H1 (cell line): ENCODE data around the gene TAF7. TPM values are rescaled to one million over a fixed set of nuclear protein-coding genes. Genes with fewer than 3 reads are reported as not detected.

Source experiments
- CTCF ChIA-PET: fragments of 300-600 bp; sonication (Branson Sonifier 250); formaldehyde crosslinking; loops from one replicate; lab custom pipeline; 2021; ENCODE audit not compliant: partially characterized antibody; lab: Charles Lee
- POLR2A ChIA-PET: fragments of 300-600 bp; sonication (Branson Sonifier 250); formaldehyde crosslinking; loops from one replicate; lab custom pipeline; 2021; ENCODE audit warnings: inconsistent platforms; ENCODE audit not compliant: partially characterized antibody; lab: Charles Lee
- DNase-seq, 2 experiments: peaks; one replicate each; pipeline versions ENCODE4 v3.0.0 to v3.0.0-alpha.2; 2010 to 2022; ENCODE audit warnings: low spot score in 2 of 2, low read depth in 1 of 2, mixed read lengths in 1 of 2
- FAIRE-seq: peaks from 2 replicates; lab custom pipeline; 2011; peaks lifted over from hg19 to GRCh38; lab: Jason Lieb, UNC
- H2AFZ ChIP-seq: 2 replicates; pipeline ENCODE4 v1.8.1; 2012; ENCODE audit warnings: low read length, inconsistent platforms
- H2AK5ac ChIP-seq: 2 replicates; pipeline ENCODE4 v1.6.1; 2013; ENCODE audit warnings: low read depth, low read length
- H2BK120ac ChIP-seq: replicated peaks from 2 replicates; pipeline ENCODE3; 2013; ENCODE audit warnings: low read depth, low read length, inconsistent platforms
- H2BK12ac ChIP-seq: 2 replicates; pipeline ENCODE4 v1.6.1; 2013; ENCODE audit warnings: low read depth, low read length
- H2BK15ac ChIP-seq: 2 replicates; pipeline ENCODE4 v1.6.1; 2013; ENCODE audit warnings: low read length
- H2BK20ac ChIP-seq: 2 replicates; pipeline ENCODE4 v1.6.1; 2013; ENCODE audit warnings: low read length
- H2BK5ac ChIP-seq: 2 replicates; pipeline ENCODE4 v1.6.1; 2013; ENCODE audit warnings: low read depth, low read length
- H3K14ac ChIP-seq: 2 replicates; pipeline ENCODE4 v1.6.1; 2013; ENCODE audit warnings: inconsistent platforms; ENCODE audit not compliant: insufficient read length
- H3K18ac ChIP-seq: 2 replicates; pipeline ENCODE4 v1.6.1; 2013; ENCODE audit warnings: low read length; ENCODE audit errors: extremely low read depth
- H3K23ac ChIP-seq: 2 replicates; pipeline ENCODE4 v1.6.1; 2013; ENCODE audit warnings: inconsistent platforms; ENCODE audit not compliant: insufficient read length
- H3K23me2 ChIP-seq: 2 replicates; pipeline ENCODE4 v1.6.1; 2013; ENCODE audit warnings: low read depth, low read length
- H3K27ac ChIP-seq: 2 replicates; pipeline ENCODE4 v1.6.1; 2011; ENCODE audit warnings: low read depth, low read length, inconsistent platforms
- H3K27me3 ChIP-seq, 4 experiments: replicated peaks in 1 of 4; 1 replicate in 1 of 4; 2 replicates in 3 of 4; pipeline versions ENCODE4 v1.6.1 to v1.8.1; 2011 to 2013; ENCODE audit warnings: low read length in 3 of 4, mild to moderate bottlenecking in 3 of 4, inconsistent platforms in 2 of 4, mixed read lengths in 2 of 4, moderate library complexity in 1 of 4; ENCODE audit not compliant: control insufficient read depth in 3 of 4, insufficient read depth in 3 of 4; ENCODE audit errors: extremely low read depth in 1 of 4
- H3K36me3 ChIP-seq, 4 experiments: 2 replicates each; pipeline versions ENCODE4 v1.6.1 to v1.8.1; 2011 to 2013; ENCODE audit warnings: mild to moderate bottlenecking in 4 of 4, low read length in 3 of 4, moderate library complexity in 2 of 4, control low read depth in 1 of 4, inconsistent platforms in 1 of 4; ENCODE audit not compliant: insufficient read depth in 4 of 4, control insufficient read depth in 2 of 4
- H3K4ac ChIP-seq: replicated peaks from 2 replicates; pipeline ENCODE3; 2013; ENCODE audit warnings: low read length, low read depth, mixed read lengths, inconsistent platforms; ENCODE audit not compliant: insufficient read length
- H3K4me1 ChIP-seq, 4 experiments: replicated peaks in 1 of 4; 1 replicate in 1 of 4; 2 replicates in 3 of 4; pipeline versions ENCODE4 v1.6.1 to v1.8.1; 2011 to 2013; ENCODE audit warnings: low read length in 3 of 4, inconsistent platforms in 2 of 4, mixed read lengths in 1 of 4; ENCODE audit not compliant: insufficient read depth in 4 of 4, control insufficient read depth in 3 of 4
- H3K4me2 ChIP-seq, 2 experiments: 2 replicates each; pipeline versions ENCODE4 v1.6.1 to v1.8.1; 2011 to 2013; ENCODE audit warnings: low read depth in 2 of 2, low read length in 2 of 2, control low read depth in 1 of 2, inconsistent platforms in 1 of 2, mild to moderate bottlenecking in 1 of 2; ENCODE audit not compliant: insufficient read depth in 1 of 2
- H3K4me3 ChIP-seq, 4 experiments: fragments of 200-600, 300-600 bp in 1 of 4; sonication (generic), shearing (Covaris generic), sonication (Bioruptor Twin) in 1 of 4; 2 replicates each; pipeline versions ENCODE4 v1.5.1 to v1.8.1; 2011 to 2016; ENCODE audit warnings: low read length in 4 of 4, low read depth in 3 of 4, control low read depth in 2 of 4, inconsistent platforms in 2 of 4, mild to moderate bottlenecking in 2 of 4, mixed read lengths in 1 of 4, moderate library complexity in 1 of 4; ENCODE audit not compliant: insufficient read depth in 2 of 4; ENCODE audit errors: extremely low read depth in 1 of 4
- H3K56ac ChIP-seq: replicated peaks from 2 replicates; pipeline ENCODE3; 2013; ENCODE audit warnings: low read depth, mild to moderate bottlenecking, mixed read lengths, low read length, inconsistent platforms; ENCODE audit not compliant: insufficient read length
- H3K79me1 ChIP-seq: 2 replicates; pipeline ENCODE4 v1.6.1; 2013; ENCODE audit warnings: low read depth, low read length, control low read depth
- H3K79me2 ChIP-seq, 2 experiments: 2 replicates each; pipeline versions ENCODE4 v1.6.1 to v1.8.1; 2012 to 2013; ENCODE audit warnings: low read length in 2 of 2, mild to moderate bottlenecking in 2 of 2, inconsistent platforms in 1 of 2; ENCODE audit not compliant: insufficient read depth in 2 of 2, control insufficient read depth in 1 of 2
- H3K9ac ChIP-seq, 4 experiments: replicated peaks in 1 of 4; 1 replicate in 1 of 4; 2 replicates in 3 of 4; pipeline versions ENCODE4 v1.6.1 to v1.8.1; 2011 to 2013; ENCODE audit warnings: low read depth in 3 of 4, low read length in 3 of 4, control low read depth in 2 of 4, mild to moderate bottlenecking in 2 of 4, moderate library complexity in 2 of 4, inconsistent platforms in 1 of 4; ENCODE audit errors: extremely low read depth in 1 of 4
- H3K9me3 ChIP-seq, 2 experiments: 2 replicates each; pipeline versions ENCODE4 v1.6.1 to v1.8.1; 2012 to 2013; ENCODE audit warnings: mild to moderate bottlenecking in 2 of 2, moderate library complexity in 2 of 2, control low read depth in 1 of 2, inconsistent platforms in 1 of 2, low read depth in 1 of 2, low read length in 1 of 2, mixed read lengths in 1 of 2; ENCODE audit not compliant: insufficient read depth in 2 of 2
- H4K20me1 ChIP-seq, 2 experiments: replicated peaks in 1 of 2; 2 replicates each; pipeline versions ENCODE3 to v1.8.1; 2011 to 2013; ENCODE audit warnings: inconsistent platforms in 2 of 2, low read length in 2 of 2, mild to moderate bottlenecking in 1 of 2; ENCODE audit not compliant: insufficient read depth in 2 of 2, control insufficient read depth in 1 of 2
- H4K5ac ChIP-seq: 2 replicates; pipeline ENCODE4 v1.6.1; 2013; ENCODE audit warnings: low read length, low read depth, mixed read lengths, inconsistent platforms; ENCODE audit not compliant: insufficient read length
- H4K8ac ChIP-seq: 2 replicates; pipeline ENCODE4 v1.8.0; 2013; ENCODE audit warnings: mild to moderate bottlenecking, moderate library complexity, low read length, inconsistent platforms; ENCODE audit not compliant: insufficient read depth; ENCODE audit errors: extremely low read depth
- H4K91ac ChIP-seq: replicated peaks from 2 replicates; pipeline ENCODE3; 2013; ENCODE audit warnings: low read length, mixed read lengths, inconsistent platforms; ENCODE audit not compliant: insufficient read length
- TEAD4 ChIP-seq: IDR thresholded peaks from 2 replicates; pipeline ENCODE4 v1.6.1; 2012; ENCODE audit warnings: low read depth, low read length, inconsistent platforms, mixed read lengths
- whole genome bisulfite sequencing, 2 experiments: shearing (Covaris generic) in 1 of 2; methylation state at CpG; one replicate each; pipeline versions ENCODE4 v1.1.6 to v1.1.7; 2013 to 2015; ENCODE audit warnings: low lambda C conversion rate in 2 of 2, mixed read lengths in 2 of 2, inconsistent platforms in 1 of 2, low coverage in 1 of 2, missing lambda C conversion rate in 1 of 2; ENCODE audit not compliant: insufficient replicate concordance in 2 of 2, insufficient coverage in 1 of 2, insufficient read length in 1 of 2; ENCODE audit errors: extremely low coverage in 1 of 2, missing lambda C conversion rate in 1 of 2; 5-methylcytosine and 5-hydroxymethylcytosine counted together
- polyA plus RNA-seq, 7 experiments: library from polyadenylated mRNA; depleted of rRNA in 3 of 7; stranded (reverse) in 5 of 7; unstranded in 2 of 7; fragments of >200 nt in 5 of 7; fragments of 200-250 nt in 2 of 7; gene quantifications; 1 replicate in 5 of 7; 2 replicates in 1 of 7; 4 replicates in 1 of 7; pipeline versions ENCODE4 v1.2.1 to v1.2.3, GENCODE V29; 2011 to 2013; ENCODE audit warnings: missing spikeins in 2 of 7, mixed read lengths in 2 of 7
- total RNA-seq: library from RNA; stranded (reverse); fragmentation: NEBNext Ultra II Directional; extraction: Animal tissue kit (Norgen Biotek cat#: 25700); gene quantifications from 2 replicates; pipeline ENCODE4 v1.2.1, GENCODE V29; 2021

Gene TAF7
- total and polyA plus RNA-seq, 2 of the 8 experiments (the other 6 are each of a cell fraction or from before 2014, with no cell fraction given): 29.8 to 101 TPM

DNA sequence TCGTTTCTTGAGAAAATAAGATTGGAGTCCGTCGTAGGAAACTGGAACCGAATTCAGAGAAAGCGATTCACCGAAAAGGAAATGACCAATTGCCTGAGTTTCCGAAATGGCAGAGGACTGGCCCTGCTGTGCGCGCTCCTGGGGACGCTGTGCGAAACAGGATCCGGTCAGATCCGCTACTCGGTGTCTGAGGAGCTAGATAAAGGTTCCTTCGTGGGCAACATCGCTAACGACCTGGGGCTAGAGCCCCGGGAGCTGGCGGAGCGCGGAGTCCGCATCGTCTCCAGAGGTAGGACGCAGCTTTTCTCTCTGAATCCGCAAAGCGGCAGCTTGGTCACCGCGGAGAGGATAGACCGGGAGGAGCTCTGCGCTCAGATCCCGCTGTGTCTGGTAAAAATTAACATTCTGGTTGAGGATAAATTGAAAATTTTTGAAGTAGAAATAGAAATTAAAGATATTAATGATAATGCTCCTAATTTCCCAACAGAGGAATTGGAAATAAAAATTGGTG, 23.4 kb upstream of the TAF7 start:
- no peak overlapping the region for H2BK12ac ChIP-seq
- no peak overlapping the region for H2BK20ac ChIP-seq
- no peak overlapping the region for H3K56ac ChIP-seq
- H4K8ac ChIP-seq: no peak overlapping the region; the same call in 1 of the 2 replicates
- no peak overlapping the region for H2BK5ac ChIP-seq
- no peak for DNase-seq
- no peak overlapping the region for H3K4ac ChIP-seq
- WGBS, 2 experiments: 93% methylated on average over 31 of the region's 31 CpGs; no CpG with 5 or more reads in 1 of the 2 experiments
- H2BK120ac ChIP-seq: no peak overlapping the region
- TF ChIP-seq TEAD4: no peak
- no peak overlapping the region for H2BK15ac ChIP-seq
- H4K20me1 ChIP-seq: no peaks in the 10 kb centered on the region
- peak overlapping the region; percentile 11; the same call in 1 of the 2 replicates for H2AFZ ChIP-seq
- H3K4me3 ChIP-seq: no peak overlapping the region; a peak in 1 of 8 replicates
- no peak overlapping the region for H2AK5ac ChIP-seq
- H3K36me3 ChIP-seq: no peaks in the 10 kb centered on the region; a peak in 2 of 8 replicates
- H3K9me3 ChIP-seq: peaks cover 30 to 41% of the 10 kb centered on the region in 2 experiments; a peak in 3 of 4 replicates
- no peaks in the 10 kb centered on the region for H3K79me2 ChIP-seq
- CTCF ChIA-PET: interaction anchor here (0.7 to 4.8 kb wide), 49 partner anchors 9 to 223 kb away, joined by 3 to 21 read pairs (median 5); partner anchors contain the start of genes PCDHB10, PCDHB14, PCDHB15 and PCDHB4
- H3K79me1 ChIP-seq: no peaks in the 10 kb centered on the region
- no peaks in the 10 kb centered on the region for H3K23me2 ChIP-seq
- no peak overlapping the region for H3K23ac ChIP-seq
- H3K4me2 ChIP-seq: no peak overlapping the region
- no peak for FAIRE-seq
- no peak overlapping the region for H4K5ac ChIP-seq
- POLR2A ChIA-PET: interaction anchor here (1.0 kb wide), 2 partner anchors 69 to 170 kb away, joined by 3 read pairs; partner anchors contain the start of gene PCDHGA10
- no peak overlapping the region for H3K9ac ChIP-seq
- no peak overlapping the region for H3K27ac ChIP-seq
- no peak overlapping the region for H3K18ac ChIP-seq
- no peaks in the 10 kb centered on the region for H3K27me3 ChIP-seq
- H3K4me1 ChIP-seq: no peaks in the 10 kb centered on the region
- no peak overlapping the region for H4K91ac ChIP-seq
- no peak overlapping the region for H3K14ac ChIP-seq
